Left ventricle myocardium inferior (tissue), 1 donor: ENCODE measurements around the gene FAM107B. TPM values are rescaled to one million over a fixed set of nuclear protein-coding genes. Genes with fewer than 3 reads are reported as not detected.

Experiments used
- DNase-seq: peaks from one replicate; pipeline ENCODE4 v3.0.0-alpha.2; 2020
- H3K27ac ChIP-seq: fragments of 200-600 bp; replicated peaks from 2 replicates; pipeline ENCODE4 v1.8.0; 2021
- H3K27me3 ChIP-seq: fragments of 200-600 bp; 2 replicates; pipeline ENCODE4 v1.8.0; 2021; ENCODE audit warnings: low read depth
- H3K36me3 ChIP-seq: fragments of 200-600 bp; 2 replicates; pipeline ENCODE4 v1.8.0; 2021
- H3K4me1 ChIP-seq: fragments of 200-600 bp; 2 replicates; pipeline ENCODE4 v1.8.0; 2021
- H3K4me3 ChIP-seq: fragments of 200-600 bp; 2 replicates; pipeline ENCODE4 v1.8.0; 2021; ENCODE audit warnings: mild to moderate bottlenecking, moderate library complexity
- H3K9me3 ChIP-seq: fragments of 200-600 bp; replicated peaks from 2 replicates; pipeline ENCODE4 v1.8.0; 2021
- intact Hi-C: fragments of 100-400 bp; cut with micrococcal nuclease; formaldehyde crosslinking; loops from one replicate; pipeline ENCODE4 v1.11.0; 2022
- total RNA-seq: library from RNA; stranded (reverse); fragmentation: NEBNext Ultra II Directional; extraction: Animal tissue kit (Norgen Biotek cat#: 25700); gene quantifications from one replicate; pipeline ENCODE4 v1.2.1, GENCODE V29; 2021
- TF ChIP-seq, protein P1 (sequence below): fragments of 200-600 bp; IDR thresholded peaks from 2 replicates; pipeline ENCODE4 v1.8.0; 2021; ENCODE audit warnings: antibody characterized with exemption, mild to moderate bottlenecking, borderline replicate concordance
- donor health status: DM: no; HTN: yes; CAD: no; lungs with severe emphysema.

The FAM107B gene
- total RNA-seq, 1 donor from 2014 or later = 4.7 TPM

- Histone ChIP-seq H3K27me3 (no peaks in the 10 kb centered on the region), H3K4me3 (no peak overlapping the region), H3K27ac (no peak overlapping the region), H3K9me3 (no peaks in the 10 kb centered on the region), H3K4me1 (peaks cover 30% of the 10 kb centered on the region), H3K36me3 (no peaks in the 10 kb centered on the region)
- TF ChIP-seq, protein P1, sequence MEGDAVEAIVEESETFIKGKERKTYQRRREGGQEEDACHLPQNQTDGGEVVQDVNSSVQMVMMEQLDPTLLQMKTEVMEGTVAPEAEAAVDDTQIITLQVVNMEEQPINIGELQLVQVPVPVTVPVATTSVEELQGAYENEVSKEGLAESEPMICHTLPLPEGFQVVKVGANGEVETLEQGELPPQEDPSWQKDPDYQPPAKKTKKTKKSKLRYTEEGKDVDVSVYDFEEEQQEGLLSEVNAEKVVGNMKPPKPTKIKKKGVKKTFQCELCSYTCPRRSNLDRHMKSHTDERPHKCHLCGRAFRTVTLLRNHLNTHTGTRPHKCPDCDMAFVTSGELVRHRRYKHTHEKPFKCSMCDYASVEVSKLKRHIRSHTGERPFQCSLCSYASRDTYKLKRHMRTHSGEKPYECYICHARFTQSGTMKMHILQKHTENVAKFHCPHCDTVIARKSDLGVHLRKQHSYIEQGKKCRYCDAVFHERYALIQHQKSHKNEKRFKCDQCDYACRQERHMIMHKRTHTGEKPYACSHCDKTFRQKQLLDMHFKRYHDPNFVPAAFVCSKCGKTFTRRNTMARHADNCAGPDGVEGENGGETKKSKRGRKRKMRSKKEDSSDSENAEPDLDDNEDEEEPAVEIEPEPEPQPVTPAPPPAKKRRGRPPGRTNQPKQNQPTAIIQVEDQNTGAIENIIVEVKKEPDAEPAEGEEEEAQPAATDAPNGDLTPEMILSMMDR = no peak
- DNase-seq = no peak
- intact Hi-C loops = no loop called here
Measured at GRCh38 chr10:14540062-14540461, 234.6 kb downstream of the FAM107B start.

DNA sequence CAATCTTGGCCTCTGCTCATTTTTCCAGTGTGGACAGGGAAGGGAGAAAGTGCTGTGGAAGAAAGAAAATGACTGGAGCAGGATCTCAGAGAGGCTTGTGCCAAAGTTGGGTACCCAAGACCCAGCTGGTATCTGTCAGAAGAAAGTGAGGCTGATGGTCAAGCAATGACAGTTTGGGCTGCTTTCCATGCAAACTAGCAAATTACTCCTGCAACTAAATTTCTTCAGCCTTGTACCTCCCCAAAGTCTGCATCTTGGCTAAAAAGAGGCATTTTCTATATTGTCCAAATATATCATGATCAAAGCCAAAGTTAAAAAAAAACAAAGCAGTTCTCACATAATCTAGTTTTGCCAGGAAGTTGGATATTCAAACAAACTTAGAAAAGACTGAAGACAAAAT lies 235.5 kb downstream of the FAM107B start:
- Histone ChIP-seq H3K27me3 (no peaks in the 10 kb centered on the region), H3K36me3 (no peaks in the 10 kb centered on the region), H3K9me3 (no peaks in the 10 kb centered on the region), H3K4me3 (no peak overlapping the region), H3K4me1 (peaks cover 30% of the 10 kb centered on the region), H3K27ac (peak overlapping the region; percentile 18)
- TF ChIP-seq, protein P1 = no peak
- DNase-seq = no peak
- intact Hi-C loops = no loop called here

DNA sequence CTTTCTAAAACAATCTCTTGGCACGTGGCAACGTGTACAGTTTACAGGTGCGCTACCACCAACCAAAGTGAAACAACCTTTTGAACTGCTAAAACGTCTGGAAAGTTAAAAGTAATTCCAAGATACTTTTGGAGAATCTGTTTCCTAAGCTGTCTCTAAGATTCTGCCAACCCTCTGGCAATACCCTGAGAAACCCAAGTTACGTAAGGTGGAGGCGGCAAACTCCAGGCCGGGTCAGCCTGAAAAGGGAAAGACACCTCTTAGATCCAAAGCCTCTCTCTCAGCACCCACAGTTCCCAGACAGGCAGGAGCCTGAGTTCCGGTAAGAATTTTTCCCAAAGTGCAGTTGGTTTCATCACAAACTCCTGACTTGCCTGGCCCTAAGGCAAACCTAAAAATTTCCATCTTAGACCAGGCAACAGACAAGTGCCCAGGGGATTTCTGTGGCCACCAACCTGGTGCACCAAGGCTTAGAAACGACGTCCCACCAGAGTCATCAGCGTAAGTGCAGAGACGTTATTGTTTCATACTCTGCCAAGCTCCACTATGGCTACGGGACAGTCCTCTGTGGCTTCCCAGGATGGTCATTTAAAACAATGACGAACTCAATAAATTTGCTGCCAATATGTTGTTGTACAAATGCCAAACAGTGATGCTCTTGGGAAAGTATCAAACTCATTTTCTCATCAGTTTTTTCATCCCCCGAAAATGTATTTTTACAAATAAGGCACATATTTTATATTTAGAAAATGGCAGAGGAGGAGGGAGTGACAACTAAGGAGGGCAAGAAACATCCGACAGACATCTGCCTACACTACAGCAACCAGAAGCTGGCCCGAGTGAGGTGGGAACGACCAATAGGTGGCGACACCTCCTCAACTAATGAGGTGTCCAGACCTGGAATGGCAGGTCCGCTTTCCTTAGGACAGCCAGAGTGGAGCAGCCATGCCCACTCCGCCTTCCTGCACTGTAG lies 238.2 kb downstream of the FAM107B start:
- intact Hi-C loops = no loop called here
- Histone ChIP-seq H3K9me3 (no peaks in the 10 kb centered on the region), H3K4me1 (peaks cover 19% of the 10 kb centered on the region), H3K4me3 (no peak overlapping the region), H3K36me3 (no peaks in the 10 kb centered on the region), H3K27ac (no peak overlapping the region), H3K27me3 (no peaks in the 10 kb centered on the region)
- DNase-seq = peak; percentile 73
- TF ChIP-seq, protein P1 = peak; percentile 75

GRCh38 chr10:14535457-14536130 lies 239.1 kb downstream of the FAM107B start:
- TF ChIP-seq, protein P1 = no peak
- Histone ChIP-seq H3K4me3 (no peak overlapping the region), H3K36me3 (no peaks in the 10 kb centered on the region), H3K9me3 (no peaks in the 10 kb centered on the region), H3K27me3 (no peaks in the 10 kb centered on the region), H3K27ac (no peak overlapping the region), H3K4me1 (peaks cover 19% of the 10 kb centered on the region)
- DNase-seq = no peak
- intact Hi-C loops = no loop called here

DNA sequence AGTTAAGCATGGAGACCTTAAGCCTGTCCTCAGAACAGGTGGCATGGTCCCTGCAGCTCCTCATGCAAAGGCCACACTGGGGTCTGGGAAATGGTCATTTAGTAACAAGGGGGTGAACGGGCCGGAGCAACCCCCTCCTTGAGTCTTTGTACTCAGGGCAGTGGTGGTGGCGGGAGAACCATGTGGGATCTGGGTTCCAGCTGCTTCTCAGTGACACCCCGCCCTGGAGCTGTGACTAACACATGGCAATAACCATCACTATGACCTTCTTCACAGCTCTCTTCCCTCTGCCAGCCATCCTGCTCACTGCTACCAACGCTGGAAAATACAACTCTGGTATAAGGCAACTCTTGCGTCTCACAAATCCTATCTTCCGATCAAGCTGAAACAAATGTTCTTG lies 240.5 kb downstream of the FAM107B start:
- H3K27me3 ChIP-seq = no peaks in the 10 kb centered on the region
- no peaks in the 10 kb centered on the region for H3K9me3 ChIP-seq
- peaks cover 12% of the 10 kb centered on the region for H3K4me1 ChIP-seq
- no peak overlapping the region for H3K4me3 ChIP-seq
- TF ChIP-seq, protein P1 = no peak
- intact Hi-C loops = no loop called here
- H3K27ac ChIP-seq = no peak overlapping the region
- peaks cover 2% of the 10 kb centered on the region for H3K36me3 ChIP-seq
- no peak for DNase-seq
